GM19372 (cell line): Measurements from ENCODE around the gene TRERF1.
"Not testable (repeated sequence)": the region's sequence is repeated elsewhere in the genome, so short reads cannot be mapped to it uniquely, and the experiment has no call there.

ENCODE experiments used
- ATAC-seq: cut with Tn5 transposase; IDR thresholded peaks from one replicate; pipeline ENCODE4 v1.9.1; 2021; ENCODE audit warnings: mild to moderate bottlenecking, low read depth, moderate library complexity; ENCODE audit not compliant: unreplicated experiment

Gene TRERF1

DNA sequence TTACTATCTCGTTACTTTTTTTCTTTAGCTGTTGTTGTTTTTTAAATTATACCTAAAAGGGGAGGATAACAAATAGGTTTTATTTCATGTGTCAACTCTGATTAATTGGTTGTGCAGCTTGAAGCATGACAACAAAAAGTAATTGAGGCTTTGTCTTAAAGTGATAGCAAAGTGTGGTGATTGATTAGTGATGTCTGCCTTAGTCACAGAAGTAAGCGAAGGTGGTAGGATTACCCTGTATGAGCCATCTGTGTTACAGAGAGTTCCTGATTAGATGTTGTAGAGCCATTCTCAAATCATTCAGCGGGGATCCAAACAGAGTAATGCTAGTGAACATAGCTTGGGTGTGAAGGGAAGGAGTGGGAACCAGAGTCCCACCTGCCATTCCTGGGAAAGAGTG lies 219.7 kb downstream of the TRERF1 start:
- ATAC-seq, result no peak

DNA sequence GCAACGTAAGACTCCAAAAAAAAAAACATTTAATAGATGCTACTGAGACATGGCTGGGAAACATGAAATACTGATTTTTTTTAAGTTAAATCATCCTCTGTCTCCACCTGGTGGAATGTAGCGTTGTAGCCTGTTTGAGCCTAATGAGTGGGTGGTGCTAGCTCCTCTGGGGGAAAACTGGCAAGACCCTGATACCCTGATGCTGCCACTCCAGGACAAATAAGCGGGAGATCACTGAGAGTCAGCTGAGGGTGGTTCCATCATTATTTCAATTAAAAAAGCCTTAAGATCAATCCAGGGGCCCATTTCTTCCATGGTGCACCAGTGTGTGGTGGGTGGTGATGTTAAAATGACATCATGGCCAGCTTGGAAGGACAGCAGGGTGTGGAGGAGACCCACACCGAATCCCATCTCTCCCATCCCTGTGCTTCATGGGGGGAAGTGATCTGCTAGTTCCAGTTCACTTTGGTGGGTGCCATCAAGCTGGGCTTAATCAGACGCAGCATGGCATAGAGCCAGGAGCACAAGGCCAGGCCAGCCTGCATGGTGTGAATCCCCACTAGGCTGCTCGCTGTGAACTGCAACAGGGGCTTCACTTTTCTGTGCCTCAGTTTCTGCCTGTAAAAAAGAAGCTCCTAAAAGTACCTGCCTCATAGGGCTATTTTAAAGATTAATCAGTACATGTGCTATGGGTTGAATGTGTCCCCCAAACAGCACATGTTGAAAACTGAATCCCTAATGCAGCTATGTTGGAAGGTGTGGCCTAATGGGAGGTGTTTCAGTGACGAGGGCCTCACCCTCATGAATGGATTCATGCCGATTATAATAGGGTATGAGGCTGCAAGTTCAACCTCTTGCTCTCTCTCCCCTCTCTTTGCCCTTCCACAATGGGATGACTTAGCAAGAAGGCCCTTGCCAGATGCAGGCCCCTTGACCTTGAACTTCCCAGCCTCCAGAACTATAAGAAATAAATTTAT lies 221.1 kb downstream of the TRERF1 start:
- no peak for ATAC-seq

- no peak for ATAC-seq
Observed at GRCh38 chr6:42229506-42230119, 222.1 kb downstream of the TRERF1 start.

- ATAC-seq, result no peak
Observed at GRCh38 chr6:42228305-42228704, 223.4 kb downstream of the TRERF1 start.

DNA sequence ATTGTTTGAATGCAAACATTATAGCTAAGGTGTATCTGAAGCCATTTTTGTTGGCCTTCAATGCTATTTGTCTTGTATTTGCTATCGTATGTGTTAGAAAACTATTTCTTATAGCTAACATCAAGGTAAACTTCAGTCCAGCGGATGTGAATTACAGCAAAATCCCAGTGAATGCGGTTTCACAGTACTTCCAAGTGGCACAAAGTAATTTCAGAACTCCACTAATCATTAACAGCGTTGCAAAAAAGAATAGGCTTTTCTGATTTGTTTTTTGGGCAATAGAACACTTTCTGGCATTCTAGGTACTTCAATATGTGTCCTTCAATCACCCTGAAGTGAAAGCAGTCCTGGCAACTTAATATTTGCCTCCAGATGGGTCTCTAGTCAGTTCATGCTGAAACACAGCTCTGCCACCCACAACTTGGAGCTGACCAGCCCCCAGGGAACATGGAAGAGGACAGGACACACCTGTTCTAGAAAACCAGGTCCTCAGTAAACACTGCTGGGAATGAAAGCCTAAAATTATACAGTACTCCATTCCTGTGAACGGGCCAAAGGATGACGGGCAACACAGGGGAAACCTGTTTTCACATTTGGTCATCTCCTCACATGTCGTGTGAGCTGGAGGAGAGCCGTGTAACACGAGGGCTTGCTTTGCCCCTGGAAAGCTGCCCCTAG lies 224.4 kb downstream of the TRERF1 start:
- ATAC-seq, result no peak

DNA sequence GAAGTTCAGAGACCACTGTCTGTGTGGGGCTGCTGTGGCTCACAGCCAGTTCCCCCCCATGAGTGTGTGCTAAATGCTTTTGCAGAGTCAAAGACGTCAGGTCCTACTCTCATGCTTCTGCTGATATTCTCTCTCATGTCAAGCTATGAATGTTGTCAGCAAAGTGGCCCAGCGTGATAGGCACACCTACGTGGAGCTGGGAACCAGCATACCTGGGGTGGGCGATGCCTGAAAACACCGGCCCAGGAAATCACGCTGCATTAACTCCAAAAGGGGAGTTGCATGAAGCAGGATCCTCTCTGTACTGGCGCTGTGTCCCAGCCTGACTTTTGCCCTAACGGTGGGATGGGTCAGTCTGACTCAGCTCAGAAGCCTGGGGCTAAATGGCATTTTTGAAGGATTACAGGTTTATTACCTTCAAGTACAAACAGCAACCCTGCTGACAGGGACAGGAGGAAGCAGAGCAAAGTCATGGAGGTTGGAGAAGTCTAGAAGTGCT lies 225.0 kb downstream of the TRERF1 start:
- no peak for ATAC-seq

- ATAC-seq, result no peak
Observed at GRCh38 chr6:42226161-42226611, 225.5 kb downstream of the TRERF1 start.

GRCh38 chr6:42225419-42225818 lies 226.3 kb downstream of the TRERF1 start:
- no peak for ATAC-seq

DNA sequence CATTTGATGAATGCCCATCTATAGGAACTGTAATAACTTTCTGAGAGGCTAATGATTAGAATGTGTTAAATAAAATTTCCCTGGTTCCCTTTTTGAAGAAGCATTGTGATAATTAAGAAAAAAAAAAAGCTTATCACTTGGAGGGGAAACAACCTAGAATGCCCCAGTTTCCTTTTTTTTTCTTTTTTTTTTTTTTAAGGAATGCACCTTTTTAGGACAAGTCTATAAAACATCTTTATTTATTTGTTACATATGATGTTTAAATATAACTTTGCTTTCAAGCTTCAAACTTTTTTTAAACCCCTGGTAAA lies 226.7 kb downstream of the TRERF1 start:
- ATAC-seq, result no peak

GRCh38 chr6:42224222-42225028 lies 227.3 kb downstream of the TRERF1 start:
- peak; percentile 70 for ATAC-seq

- no peak for ATAC-seq
Observed at GRCh38 chr6:42222448-42222847, 229.3 kb downstream of the TRERF1 start.

- ATAC-seq, result no peak
Observed at GRCh38 chr6:42221546-42221945, 230.2 kb downstream of the TRERF1 start.

DNA sequence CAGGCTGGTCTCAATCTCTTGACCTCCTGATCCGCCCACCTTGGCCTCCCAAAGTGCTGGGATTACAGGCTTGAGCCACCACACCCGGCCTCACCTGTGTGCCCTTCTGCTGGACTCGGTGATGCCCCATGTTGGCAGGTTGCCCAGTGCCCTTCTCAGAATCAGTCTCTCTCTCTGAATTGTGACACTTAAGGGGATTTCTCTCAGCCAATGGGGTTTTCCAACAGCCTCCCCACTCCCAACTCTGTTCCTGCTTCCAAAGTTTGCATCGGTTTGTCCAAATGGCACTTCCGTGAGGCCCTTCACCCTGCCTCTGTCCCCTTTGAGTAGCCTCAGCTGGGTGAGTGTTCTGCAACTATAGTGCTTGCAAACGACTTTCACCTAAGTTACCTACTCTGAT lies 230.9 kb downstream of the TRERF1 start:
- ATAC-seq, result no peak

- peak; percentile 96 for ATAC-seq
Observed at GRCh38 chr6:42217519-42218367, 234.0 kb downstream of the TRERF1 start, which contains the start of gene MRPS10. TSS of gene MRPS10 (minus strand) at chr6:42217861. CDS start at chr6:42217849, 12 bp downstream.

GRCh38 chr6:42217157-42217518 lies 234.6 kb downstream of the TRERF1 start:
- ATAC-seq, result no peak

DNA sequence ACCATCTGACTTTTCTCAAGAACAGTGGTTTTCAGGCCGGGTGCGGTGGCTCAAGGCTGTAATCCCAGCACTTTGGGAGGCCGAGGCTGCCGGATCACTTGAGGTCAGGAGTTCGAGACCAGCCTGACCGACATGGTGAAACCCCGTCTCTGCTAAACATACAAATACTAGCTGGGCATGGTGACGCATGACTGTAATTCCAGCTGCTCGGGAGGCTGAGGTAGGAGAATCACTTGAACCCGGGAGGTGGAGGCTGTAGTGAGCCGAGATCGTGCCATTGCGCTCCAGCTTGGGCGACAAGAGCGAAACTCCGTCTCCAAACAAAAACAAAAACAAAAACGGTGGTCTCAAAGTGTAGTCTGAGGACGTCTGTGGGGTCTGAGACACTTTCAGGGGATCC lies 235.2 kb downstream of the TRERF1 start:
- not testable (repeated sequence) for ATAC-seq

- no peak for ATAC-seq
Observed at GRCh38 chr6:42212442-42212841, 239.3 kb downstream of the TRERF1 start.

- no peak for ATAC-seq
Observed at GRCh38 chr6:42211726-42212125, 240.0 kb downstream of the TRERF1 start.

- ATAC-seq, result no peak
Observed at GRCh38 chr6:42210551-42210950, 241.2 kb downstream of the TRERF1 start.
